K562 (cell line): Measurements from ENCODE around the gene RNF141. TPM values are rescaled to one million over a fixed set of nuclear protein-coding genes. Genes with fewer than 3 reads are reported as not detected.

Experiments
- ATAC-seq: fragments of 200-7000 bp; cut with Tn5 transposase; 3 replicates; pipeline ENCODE4 v1.9.1; 2020; ENCODE audit warnings: moderate library complexity
- BruUV-seq: library from RNA; stranded (reverse); fragments of 400-500 nt; replicated peaks from 2 replicates; lab custom pipeline; 2021; lab: Mats Ljungman, UMichigan
- CTCF ChIA-PET: fragments of 300-600 bp; formaldehyde crosslinking; extraction: SDS; loops from one replicate; lab custom pipeline; 2021; ENCODE audit warnings: low intra/inter-chr PET ratio; lab: Yijun Ruan, JAX
- POLR2A ChIA-PET: fragments of 300-600, 350-650 bp; sonication (Branson Sonifier 250); formaldehyde crosslinking; extraction: SDS; loops from one replicate; lab custom pipeline; 2021; ENCODE audit warnings: antibody characterized with exemption, inconsistent platforms; lab: Yijun Ruan, JAX
- DNase-seq, 4 experiments: peaks; one replicate each; pipeline versions ENCODE4 v3.0.0 to v3.0.0-alpha.2; 2011 to 2018; ENCODE audit warnings: low spot score in 3 of 4, mixed read lengths in 3 of 4; ENCODE audit errors: extremely low read depth in 1 of 4
- FAIRE-seq: peaks from 2 replicates; lab custom pipeline; 2011; peaks lifted over from hg19 to GRCh38; lab: Jason Lieb, UNC
- H2AFZ ChIP-seq: 2 replicates; pipeline ENCODE4 v1.6.0; 2011; ENCODE audit warnings: low read depth, low read length, control low read depth, inconsistent platforms
- H3K27ac ChIP-seq: fragments of 200-600 bp; 3 replicates; pipeline ENCODE4 v1.8.0; 2011; ENCODE audit warnings: low read depth, mild to moderate bottlenecking, control low read depth, inconsistent platforms, low read length, moderate library complexity, mixed read lengths; ENCODE audit errors: extremely low read depth
- H3K27me3 ChIP-seq, 2 experiments: fragments of 300-600 bp in 1 of 2; 2 replicates in 1 of 2; 3 replicates in 1 of 2; pipeline versions ENCODE4 v1.6.0 to v1.8.0; 2011; ENCODE audit warnings: inconsistent platforms in 2 of 2, low read length in 2 of 2, mild to moderate bottlenecking in 1 of 2, mixed read lengths in 1 of 2, moderate library complexity in 1 of 2; ENCODE audit not compliant: control insufficient read depth in 2 of 2, insufficient read depth in 2 of 2
- H3K36me3 ChIP-seq: fragments of 300-600 bp; 3 replicates; pipeline ENCODE4 v1.8.0; 2011; ENCODE audit warnings: mild to moderate bottlenecking, low read length, inconsistent platforms; ENCODE audit not compliant: control insufficient read depth, insufficient read depth
- H3K4me1 ChIP-seq, 2 experiments: fragments of 200-600 bp in 1 of 2; replicated peaks in 1 of 2; 2 replicates in 1 of 2; 3 replicates in 1 of 2; pipeline versions ENCODE4 v1.5.1 to v1.8.0; 2011; ENCODE audit warnings: inconsistent platforms in 2 of 2, low read length in 2 of 2, mild to moderate bottlenecking in 1 of 2, mixed read lengths in 1 of 2, moderate library complexity in 1 of 2; ENCODE audit not compliant: control insufficient read depth in 2 of 2, insufficient read depth in 2 of 2
- H3K4me2 ChIP-seq: 2 replicates; pipeline ENCODE4 v1.6.1; 2011; ENCODE audit warnings: low read length, control low read depth, inconsistent platforms, mixed read lengths; ENCODE audit not compliant: insufficient read depth
- H3K4me3 ChIP-seq: fragments of 200-600 bp; sonication (generic), shearing (Covaris generic); 2 replicates; pipeline ENCODE4 v1.5.1; 2016; ENCODE audit warnings: control low read depth, inconsistent platforms
- H3K79me2 ChIP-seq: fragments of 200-600 bp; 3 replicates; pipeline ENCODE4 v1.8.0; 2011; ENCODE audit warnings: low read length, inconsistent platforms; ENCODE audit not compliant: control insufficient read depth, insufficient read depth
- H3K9ac ChIP-seq, 2 experiments: 2 replicates each; pipeline versions ENCODE4 v1.6.0 to v1.6.1; 2011; ENCODE audit warnings: low read depth in 2 of 2, low read length in 2 of 2, control low read depth in 1 of 2, inconsistent platforms in 1 of 2, mild to moderate bottlenecking in 1 of 2, mixed read lengths in 1 of 2; ENCODE audit not compliant: insufficient read depth in 1 of 2
- H3K9me1 ChIP-seq: one replicate; pipeline ENCODE4 v1.6.0; 2011; ENCODE audit warnings: inconsistent platforms, mild to moderate bottlenecking, low read length, moderate library complexity; ENCODE audit not compliant: control insufficient read depth, insufficient read depth
- H3K9me3 ChIP-seq: replicated peaks from 2 replicates; pipeline ENCODE4 v1.5.1; 2011; ENCODE audit warnings: low read depth, low read length, inconsistent platforms; ENCODE audit not compliant: control insufficient read depth, insufficient read depth
- H4K20me1 ChIP-seq: replicated peaks from 2 replicates; pipeline ENCODE4 v1.6.1; 2011; ENCODE audit warnings: low read length, inconsistent platforms, mixed read lengths; ENCODE audit not compliant: control insufficient read depth, insufficient read depth
- ATF7 ChIP-seq: fragments of 450-650 bp; IDR thresholded peaks from 2 replicates; pipeline ENCODE4 v1.7.1; 2014; ENCODE audit warnings: mild to moderate bottlenecking, moderate library complexity
- POLR2A ChIP-seq: fragments of 450-650 bp; conservative IDR thresholded peaks from 2 replicates; pipeline ENCODE4 v1.6.1; 2016
- ZNF12 ChIP-seq: sonication (generic); formaldehyde crosslinking; IDR thresholded peaks from 2 replicates; pipeline ENCODE4 v1.4.0; 2020; ENCODE audit warnings: mild to moderate bottlenecking, missing genetic modification reagents
- ZNF316 ChIP-seq: fragments of 450-650 bp; IDR thresholded peaks from 2 replicates; pipeline ENCODE4 v1.6.1; 2016
- WGBS: fragments of 100-300 bp; shearing (Covaris generic); methylation state at CpG from one replicate; pipeline ENCODE4 v1.1.6; 2016; ENCODE audit warnings: low coverage, mixed read lengths; ENCODE audit not compliant: insufficient coverage; ENCODE audit errors: missing lambda C conversion rate; 5-methylcytosine and 5-hydroxymethylcytosine counted together
- in situ Hi-C: fragments of 300-500 bp; cut with MboI; formaldehyde crosslinking; loops from 4 replicates; pipeline ENCODE4 v1.15.0; 2018; ENCODE audit warnings: inconsistent platforms, mixed read lengths
- intact Hi-C: fragments of 100-400 bp; cut with micrococcal nuclease; formaldehyde crosslinking; loops from 2 replicates; pipeline ENCODE4 v1.14.2; 2022
- polyA plus RNA-seq, 8 experiments: library from polyadenylated mRNA; depleted of rRNA in 4 of 8; stranded (reverse) in 5 of 8; unstranded in 3 of 8; fragments of >200 nt; fragmentation: Nextera tagmentation in 2 of 8; fragmentation: Illumina TruSeq in 1 of 8; extraction: Ambion mirVana in 2 of 8; extraction: Trizol in 1 of 8; gene quantifications; 2 replicates each; pipeline versions ENCODE4 v1.2.1 to v1.2.3, GENCODE V29; 2011 to 2014; ENCODE audit warnings: inconsistent platforms in 1 of 8, missing spikeins in 1 of 8
- total RNA-seq, 7 experiments: library from RNA; depleted of rRNA in 6 of 7; stranded (reverse); fragments of >200 nt in 6 of 7; fragmentation: Illumina TruSeq in 2 of 7; extraction: Trizol in 2 of 7; gene quantifications; 2 replicates each; pipeline versions ENCODE4 v1.2.1 to v1.2.3, GENCODE V29; 2011 to 2021; ENCODE audit warnings: low replicate concordance in 1 of 7

RNF141 gene
- total and polyA plus RNA-seq, 9 of the 15 experiments (the other 6 are each of a cell fraction or from before 2014, with no cell fraction given): 9.7 to 51.9 (median 18.9) TPM

- 89% methylated on average over 2 of the region's 2 CpGs for WGBS
Observed at GRCh38 chr11:10518891-10519290, 22.1 kb downstream of the RNF141 start.

DNA sequence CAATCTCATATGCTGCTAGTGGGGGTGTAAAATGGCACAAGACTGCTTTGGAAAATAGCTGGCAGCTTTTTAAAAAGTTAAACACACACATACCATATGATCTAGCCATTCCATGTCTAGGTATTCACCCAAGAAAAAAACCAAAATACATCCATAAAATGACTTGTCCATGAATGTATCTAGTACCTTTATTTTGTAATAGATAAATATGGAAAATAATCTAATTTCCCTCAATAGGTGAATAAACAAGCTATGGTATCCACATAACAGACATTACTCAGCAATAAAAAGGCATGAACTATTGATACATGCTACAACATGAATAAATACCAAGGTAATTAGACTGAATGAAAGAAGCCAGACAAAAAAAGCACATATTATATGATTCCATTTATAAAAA lies 22.9 kb downstream of the RNF141 start:
- TF ChIP-seq ZNF316: peak; percentile 51
- TF ChIP-seq ATF7: no peak
- no peak for TF ChIP-seq POLR2A
- no peak overlapping the region for H3K9ac ChIP-seq
- H3K79me2 ChIP-seq: no peaks in the 10 kb centered on the region
- no peak for FAIRE-seq
- H4K20me1 ChIP-seq: no peaks in the 10 kb centered on the region
- H3K27ac ChIP-seq: no peak overlapping the region
- H2AFZ ChIP-seq: no peak overlapping the region
- no peaks in the 10 kb centered on the region for H3K9me3 ChIP-seq
- H3K4me1 ChIP-seq: 0 out of 5 replicates have a peak, but pooled peaks cover 0 to 3% of the 10 kb centered on the region in 2 experiments
- in situ Hi-C loops (loop anchor here (25.0 kb wide), 1 partner anchor 219 kb away; no protein-coding TSS in a partner anchor), intact Hi-C loops (loop anchor here (5.0 kb wide), 1 partner anchor 219 kb away; no protein-coding TSS in a partner anchor)
- CTCF ChIA-PET: no interaction called here
- no peaks in the 10 kb centered on the region for H3K27me3 ChIP-seq
- H3K4me2 ChIP-seq: no peak overlapping the region
- H3K36me3 ChIP-seq: peaks cover 55% of the 10 kb centered on the region
- ATAC-seq: no peak
- POLR2A ChIA-PET: no interaction called here
- no peak for DNase-seq
- BruUV-seq: no TSS peak
- H3K4me3 ChIP-seq: no peak overlapping the region
- H3K9me1 ChIP-seq: no peaks in the 10 kb centered on the region

More at GRCh38 chr11:10518891-10519290, 22.1 kb downstream of the RNF141 start:
- no peak overlapping the region for H3K27ac ChIP-seq
- no peaks in the 10 kb centered on the region for H3K9me1 ChIP-seq
- no peak for FAIRE-seq
- DNase-seq: no peak
- H3K4me3 ChIP-seq: no peak overlapping the region
- H2AFZ ChIP-seq: no peak overlapping the region
- no peaks in the 10 kb centered on the region for H3K79me2 ChIP-seq
- in situ Hi-C loops (loop anchor here (25.0 kb wide), 1 partner anchor 218 kb away; no protein-coding TSS in a partner anchor), intact Hi-C loops (loop anchor here (5.0 kb wide), 1 partner anchor 218 kb away; no protein-coding TSS in a partner anchor)
- CTCF ChIA-PET: no interaction called here
- 0 out of 5 replicates have a peak, but pooled peaks cover 0 to 4% of the 10 kb centered on the region in 2 experiments for H3K4me1 ChIP-seq
- H3K9ac ChIP-seq: no peak overlapping the region
- no peaks in the 10 kb centered on the region for H3K27me3 ChIP-seq
- H4K20me1 ChIP-seq: no peaks in the 10 kb centered on the region
- BruUV-seq: no TSS peak
- ATAC-seq: no peak
- no peak overlapping the region for H3K4me2 ChIP-seq
- no peaks in the 10 kb centered on the region for H3K9me3 ChIP-seq
- POLR2A ChIA-PET: interaction anchor here (0.6 kb wide), 1 partner anchor 554 kb away, joined by 3 read pairs; no protein-coding TSS in a partner anchor
- TF ChIP-seq ZNF12 (CRISPR knock-in tag): no peak
- H3K36me3 ChIP-seq: peaks cover 58% of the 10 kb centered on the region
